Skin epidermis (tissue), 12 donors: ENCODE measurements around the gene CPNE4.

ENCODE experiments used
- H3K27ac ChIP-seq, 21 experiments: fragments of 200-600 bp; sonication (generic) in 11 of 21; one replicate each; pipeline ENCODE4 v1.5.0; 2020; ENCODE audit warnings: mild to moderate bottlenecking in 3 of 21, inconsistent platforms in 2 of 21, moderate library complexity in 2 of 21
- H3K4me3 ChIP-seq, 7 experiments: fragments of 200-600 bp; sonication (generic) in 2 of 7; one replicate each; pipeline ENCODE4 v1.5.0; 2020; ENCODE audit warnings: inconsistent platforms in 2 of 7, mild to moderate bottlenecking in 2 of 7, moderate library complexity in 1 of 7

Gene CPNE4

DNA sequence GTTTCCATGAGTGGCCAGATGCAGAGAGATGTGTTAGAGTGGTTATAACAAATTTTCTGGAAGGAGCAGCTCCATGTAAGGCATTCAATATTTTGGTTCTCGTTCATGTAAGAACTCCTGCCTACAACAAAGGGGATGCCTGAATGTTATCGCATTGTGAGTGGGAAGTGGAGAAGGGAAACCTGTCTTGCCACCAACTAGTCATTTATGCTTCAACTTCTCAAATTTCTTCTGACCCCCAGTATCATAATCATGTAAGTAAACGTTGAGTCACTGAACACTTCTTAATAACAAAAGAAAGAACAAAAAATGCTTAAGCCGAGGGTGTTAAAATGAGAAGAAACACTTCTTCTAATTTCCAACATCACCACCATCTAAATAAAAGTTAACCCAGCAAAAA, 470.0 kb downstream of the CPNE4 start:
- H3K27ac ChIP-seq, result no peak overlapping the region
- no peak overlapping the region for H3K4me3 ChIP-seq

DNA sequence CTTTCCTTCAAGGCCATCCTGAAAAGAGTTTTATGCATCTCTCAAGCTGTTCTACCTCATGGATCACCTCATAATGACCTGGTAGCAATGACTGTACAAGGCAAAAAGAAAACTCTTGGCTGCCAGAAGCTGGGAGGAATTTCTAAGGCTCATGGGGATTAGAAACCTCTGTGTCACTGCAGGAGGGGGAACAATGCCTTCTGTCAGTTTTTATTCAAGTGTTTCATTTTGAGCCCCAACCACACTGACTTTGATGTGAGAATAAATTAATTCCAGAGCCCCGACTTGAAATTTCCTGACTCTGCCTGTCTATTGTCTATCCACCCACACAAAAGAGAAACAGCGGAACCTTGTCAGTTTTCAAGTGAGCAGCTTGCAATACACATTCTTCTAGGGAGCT, 473.3 kb downstream of the CPNE4 start:
- Histone ChIP-seq H3K27ac (no peak overlapping the region), H3K4me3 (no peak overlapping the region)

DNA sequence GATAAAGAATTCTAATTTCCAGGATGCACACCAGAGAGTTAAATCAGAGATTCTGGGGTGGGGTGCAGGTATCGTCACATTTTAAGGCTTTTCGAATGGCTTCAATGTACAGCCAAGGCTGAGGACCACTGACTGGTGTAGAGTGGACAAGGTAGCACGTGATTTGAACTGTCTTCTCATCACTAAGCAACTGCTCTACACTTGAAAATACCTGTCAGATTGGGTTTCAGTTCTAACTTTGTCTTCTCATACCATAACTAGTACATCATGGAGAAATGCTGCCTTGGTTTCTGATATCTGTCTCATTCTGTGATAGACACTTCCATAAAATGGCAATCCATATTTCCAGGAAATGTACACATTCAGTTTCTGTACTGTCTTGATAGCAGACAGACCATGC, 474.0 kb downstream of the CPNE4 start:
- Histone ChIP-seq H3K4me3 (no peak overlapping the region), H3K27ac (no peak overlapping the region)

- Histone ChIP-seq H3K4me3 (no peak overlapping the region), H3K27ac (no peak overlapping the region)
Observed at GRCh38 chr3:131555456-131555855, 479.4 kb downstream of the CPNE4 start.

DNA sequence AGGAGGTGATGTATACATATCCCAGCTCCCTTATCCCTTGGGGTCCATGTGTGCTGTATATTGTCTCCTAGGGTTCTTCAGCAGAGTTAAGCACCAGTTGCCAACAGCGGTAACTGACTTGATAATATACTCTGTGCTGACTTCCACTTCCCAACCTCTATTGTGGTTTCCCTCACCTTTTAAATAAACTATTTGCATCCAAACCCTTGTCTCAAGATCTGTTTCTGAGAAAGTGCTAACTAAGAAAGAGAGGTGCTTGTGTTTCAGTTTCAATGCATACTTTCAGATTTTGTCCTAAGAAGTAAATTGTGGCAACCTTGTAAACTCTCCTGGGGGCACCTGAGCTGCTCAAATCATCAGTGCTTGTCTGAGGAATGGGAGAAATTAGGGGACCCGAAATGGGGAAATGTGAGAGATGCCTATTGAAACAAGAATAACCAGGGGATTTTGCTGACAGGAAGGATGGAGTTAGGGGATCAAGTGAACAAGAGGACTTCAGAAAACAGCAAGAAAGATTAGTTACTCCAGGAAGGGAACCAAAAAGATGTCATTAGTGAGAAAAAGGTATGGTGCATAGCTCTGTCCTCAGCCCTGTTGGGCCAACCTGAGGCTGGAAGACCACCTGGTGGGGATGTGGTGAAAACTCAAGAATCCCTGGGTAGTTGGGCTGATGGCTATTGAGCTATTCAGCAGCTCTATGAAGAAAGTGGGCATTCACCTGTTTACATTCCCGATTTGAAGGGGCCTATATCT, 481.1 kb downstream of the CPNE4 start:
- Histone ChIP-seq H3K27ac (no peak overlapping the region), H3K4me3 (no peak overlapping the region)

- Histone ChIP-seq H3K4me3 (no peak overlapping the region), H3K27ac (no peak overlapping the region)
Observed at GRCh38 chr3:131551761-131552160, 483.1 kb downstream of the CPNE4 start.

GRCh38 chr3:131550562-131551465, 484.0 kb downstream of the CPNE4 start:
- no peak overlapping the region for H3K4me3 ChIP-seq
- H3K27ac ChIP-seq, result no peak overlapping the region

- Histone ChIP-seq H3K27ac (no peak overlapping the region), H3K4me3 (no peak overlapping the region)
Observed at GRCh38 chr3:131549340-131549739, 485.5 kb downstream of the CPNE4 start.

- H3K4me3 ChIP-seq, result no peak overlapping the region
- H3K27ac ChIP-seq, result no peak overlapping the region
Observed at GRCh38 chr3:131547585-131547984, 487.2 kb downstream of the CPNE4 start.

GRCh38 chr3:131546441-131546840, 488.4 kb downstream of the CPNE4 start:
- no peak overlapping the region for H3K27ac ChIP-seq
- no peak overlapping the region for H3K4me3 ChIP-seq

DNA sequence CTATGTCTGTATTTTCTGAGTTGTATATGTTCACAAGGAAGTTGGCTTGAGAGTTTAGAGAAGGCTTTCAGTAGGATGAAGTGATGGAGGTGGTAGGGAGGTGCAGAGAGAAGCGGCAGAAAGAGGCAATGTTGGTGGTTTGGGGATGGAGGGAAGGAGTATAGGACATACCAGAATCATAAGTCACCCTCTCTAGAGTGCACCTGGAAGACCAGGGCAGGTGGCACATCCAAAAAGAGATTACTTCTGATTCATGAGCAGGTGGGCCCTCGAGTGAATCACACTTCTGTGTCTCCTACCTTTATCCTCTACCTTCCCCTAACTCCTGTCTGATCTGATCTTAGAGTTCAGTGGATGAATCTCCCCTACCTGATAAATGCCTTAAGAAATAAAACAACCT, 490.3 kb downstream of the CPNE4 start:
- Histone ChIP-seq H3K27ac (no peak overlapping the region), H3K4me3 (no peak overlapping the region)

- H3K4me3 ChIP-seq, result no peak overlapping the region
Observed at GRCh38 chr3:131543714-131544113, 491.1 kb downstream of the CPNE4 start.

GRCh38 chr3:131541288-131541687, 493.5 kb downstream of the CPNE4 start:
- Histone ChIP-seq H3K4me3 (no peak overlapping the region), H3K27ac (no peak overlapping the region)

More at GRCh38 chr3:131543714-131544113, 491.1 kb downstream of the CPNE4 start:
- no peak overlapping the region for H3K27ac ChIP-seq

- Histone ChIP-seq H3K4me3 (no peak overlapping the region), H3K27ac (no peak overlapping the region)
Observed at GRCh38 chr3:131540821-131541220, 494.0 kb downstream of the CPNE4 start.

DNA sequence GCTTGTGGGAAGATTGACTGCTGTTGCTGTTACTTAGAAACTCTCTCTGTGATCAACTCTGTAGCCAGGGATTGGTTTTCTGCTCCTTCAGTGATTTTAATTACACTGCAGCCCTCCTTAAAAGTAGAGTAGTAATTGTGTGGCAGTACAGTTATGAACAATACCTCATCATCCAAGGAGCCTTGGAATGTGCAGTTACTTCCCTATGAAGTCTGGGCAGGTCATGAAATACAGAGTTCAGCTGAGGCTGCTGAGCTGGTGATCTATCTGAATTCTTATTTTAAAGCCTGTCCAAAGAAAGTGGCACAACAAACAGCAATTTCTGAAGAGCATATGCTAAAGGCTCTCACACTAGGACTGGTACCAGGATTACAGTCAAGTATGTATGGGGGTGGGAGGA, 494.7 kb downstream of the CPNE4 start:
- Histone ChIP-seq H3K27ac (no peak overlapping the region), H3K4me3 (no peak overlapping the region)

DNA sequence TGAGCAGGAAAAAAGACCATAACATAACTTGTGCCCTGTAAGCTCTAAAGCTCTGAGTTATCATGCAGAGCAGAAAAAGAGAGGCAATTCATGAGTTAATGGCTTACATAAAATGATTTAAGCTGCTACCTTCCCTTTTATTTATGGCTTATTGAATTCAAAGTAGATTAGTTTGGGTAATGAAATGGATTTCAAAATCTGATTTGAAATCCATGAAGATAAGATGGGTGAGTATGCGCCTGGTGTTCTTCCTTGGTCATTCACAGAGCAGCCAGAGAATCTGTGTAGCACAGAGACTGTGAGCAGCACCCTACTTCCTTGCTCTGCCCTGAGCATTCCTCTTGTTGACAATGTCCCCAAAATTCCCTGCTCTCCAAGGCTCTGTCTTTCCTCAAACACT, 495.8 kb downstream of the CPNE4 start:
- Histone ChIP-seq H3K4me3 (no peak overlapping the region), H3K27ac (no peak overlapping the region)

- no peak overlapping the region for H3K27ac ChIP-seq
- no peak overlapping the region for H3K4me3 ChIP-seq
Observed at GRCh38 chr3:131537531-131537930, 497.3 kb downstream of the CPNE4 start.

DNA sequence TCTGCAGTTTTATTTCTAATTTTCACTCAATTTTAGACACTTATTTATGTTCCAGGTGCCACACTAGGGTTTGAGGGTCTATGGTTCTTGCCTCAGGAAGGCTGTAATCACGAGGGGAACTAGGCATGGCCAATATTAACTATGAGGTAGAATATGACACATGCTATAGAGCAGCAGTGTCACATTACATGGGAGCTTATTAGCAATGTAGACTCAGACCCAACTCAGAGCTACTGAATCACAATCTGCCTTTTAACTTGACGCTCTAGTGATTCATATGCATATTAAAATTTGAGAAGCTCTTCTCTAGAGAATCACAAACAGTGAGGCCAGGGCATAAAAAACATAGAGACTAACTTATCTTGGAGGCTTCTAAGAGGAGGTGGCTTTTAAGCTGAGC, 499.2 kb downstream of the CPNE4 start:
- H3K4me3 ChIP-seq, result no peak overlapping the region

DNA sequence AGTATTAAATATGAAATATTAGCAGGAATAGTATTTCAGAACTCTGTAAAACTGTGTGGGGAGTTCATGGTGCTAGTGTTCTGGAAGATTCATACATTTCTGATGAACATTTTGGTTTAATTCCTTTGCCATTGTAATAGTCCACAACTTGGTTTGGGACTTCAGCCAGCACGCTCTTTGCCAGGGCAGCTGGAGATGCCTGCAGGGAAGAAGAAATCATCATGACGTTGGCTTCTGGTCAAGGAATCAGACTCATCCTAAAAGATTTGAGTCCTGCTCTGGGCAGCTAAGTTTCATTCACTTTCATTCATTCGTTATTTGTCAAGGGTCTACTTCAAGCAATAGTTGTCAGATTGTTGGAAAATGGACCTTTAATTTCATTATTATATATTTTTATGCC, 499.7 kb downstream of the CPNE4 start:
- H3K27ac ChIP-seq, result no peak overlapping the region
- H3K4me3 ChIP-seq, result no peak overlapping the region

More for the DNA sequence above, 499.2 kb downstream of the CPNE4 start:
- H3K27ac ChIP-seq, result no peak overlapping the region

DNA sequence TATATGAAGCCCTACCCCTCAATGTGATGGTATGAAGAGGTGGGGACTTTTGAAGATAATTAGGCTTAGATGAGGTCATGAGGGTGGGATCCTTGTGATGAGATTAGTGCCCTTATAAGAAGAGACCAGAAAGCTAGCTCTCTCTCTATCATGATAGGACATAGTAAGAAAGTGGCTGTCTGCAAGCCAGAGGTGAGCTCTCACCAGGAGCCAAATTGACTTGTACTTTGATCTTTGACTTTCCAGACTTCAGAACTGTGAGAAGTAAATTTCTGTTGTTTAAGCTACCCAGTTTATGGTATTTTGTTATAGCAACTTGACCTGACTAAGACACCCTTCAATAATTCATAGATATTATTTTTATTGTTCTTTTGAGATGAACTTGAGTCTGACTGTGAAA, 502.2 kb downstream of the CPNE4 start:
- no peak overlapping the region for H3K4me3 ChIP-seq
- no peak overlapping the region for H3K27ac ChIP-seq

- H3K4me3 ChIP-seq, result no peak overlapping the region
- no peak overlapping the region for H3K27ac ChIP-seq
Observed at GRCh38 chr3:131530843-131531242, 504.0 kb downstream of the CPNE4 start.
